RWPE2 (cell line): Measurements from ENCODE around the gene SCNN1B.

ENCODE experiments used
- ATAC-seq: fragments of 200-7000 bp; cut with Tn5 transposase; 3 replicates; pipeline ENCODE4 v1.9.1; 2021; ENCODE audit warnings: low read depth
- DNase-seq: peaks from one replicate; pipeline ENCODE4 v3.0.0-alpha.2; 2020; ENCODE audit warnings: low spot score
- H3K27ac ChIP-seq: fragments of 450-650 bp; 2 replicates; pipeline ENCODE4 v1.5.1; 2017; ENCODE audit warnings: mild to moderate bottlenecking; ENCODE audit not compliant: poor library complexity, severe bottlenecking
- H3K27me3 ChIP-seq: fragments of 250-450 bp; sonication (Bioruptor Pico); 2 replicates; pipeline ENCODE4 v1.5.1; 2021; ENCODE audit warnings: mild to moderate bottlenecking, moderate library complexity; ENCODE audit not compliant: insufficient read depth, poor library complexity, severe bottlenecking
- H3K36me3 ChIP-seq: fragments of 250-450 bp; sonication (Bioruptor Pico); 2 replicates; pipeline ENCODE4 v1.5.1; 2020; ENCODE audit warnings: low read depth, mild to moderate bottlenecking, moderate library complexity
- H3K4me1 ChIP-seq: fragments of 250-450 bp; sonication (Bioruptor Pico); 2 replicates; pipeline ENCODE4 v1.5.1; 2021; ENCODE audit warnings: mild to moderate bottlenecking, moderate library complexity; ENCODE audit not compliant: insufficient read depth, poor library complexity, severe bottlenecking
- H3K4me3 ChIP-seq: fragments of 250-450 bp; sonication (Bioruptor Pico); 2 replicates; pipeline ENCODE4 v1.5.1; 2021; ENCODE audit warnings: mild to moderate bottlenecking, moderate library complexity; ENCODE audit not compliant: severe bottlenecking
- H3K9me3 ChIP-seq: fragments of 250-450 bp; sonication (Bioruptor Pico); 2 replicates; pipeline ENCODE4 v1.5.1; 2021; ENCODE audit warnings: mild to moderate bottlenecking, moderate library complexity; ENCODE audit not compliant: severe bottlenecking
- CTCF ChIP-seq: fragments of 450-650 bp; IDR thresholded peaks from one replicate; pipeline ENCODE4 v1.5.1; 2017; ENCODE audit warnings: mild to moderate bottlenecking, moderate library complexity; ENCODE audit not compliant: poor library complexity, severe bottlenecking

Gene SCNN1B

GRCh38 chr16:23330583-23331249 is 28.6 kb downstream of the SCNN1B start:
- Histone ChIP-seq H3K4me1 (no peaks in the 10 kb centered on the region), H3K4me3 (no peak overlapping the region), H3K27me3 (no peaks in the 10 kb centered on the region), H3K27ac (no peak overlapping the region), H3K36me3 (no peaks in the 10 kb centered on the region), H3K9me3 (no peaks in the 10 kb centered on the region)
- DNase-seq, result no peak
- ATAC-seq, result no peak
- no peak for TF ChIP-seq CTCF

GRCh38 chr16:23333034-23333579 is 31.0 kb downstream of the SCNN1B start:
- TF ChIP-seq CTCF, result no peak
- no peak overlapping the region for H3K4me3 ChIP-seq
- DNase-seq (no peak), ATAC-seq (no peak)
- no peaks in the 10 kb centered on the region for H3K4me1 ChIP-seq
- no peaks in the 10 kb centered on the region for H3K9me3 ChIP-seq
- H3K36me3 ChIP-seq, result no peaks in the 10 kb centered on the region
- no peaks in the 10 kb centered on the region for H3K27me3 ChIP-seq
- H3K27ac ChIP-seq, result no peak overlapping the region

GRCh38 chr16:23333831-23334456 is 31.8 kb downstream of the SCNN1B start:
- H3K27ac ChIP-seq, result no peak overlapping the region
- no peaks in the 10 kb centered on the region for H3K27me3 ChIP-seq
- no peaks in the 10 kb centered on the region for H3K36me3 ChIP-seq
- no peak for DNase-seq
- no peak overlapping the region for H3K4me3 ChIP-seq
- no peak for TF ChIP-seq CTCF
- no peaks in the 10 kb centered on the region for H3K4me1 ChIP-seq
- no peak for ATAC-seq
- no peaks in the 10 kb centered on the region for H3K9me3 ChIP-seq

- no peaks in the 10 kb centered on the region for H3K4me1 ChIP-seq
- no peak overlapping the region for H3K27ac ChIP-seq
- ATAC-seq (no peak), DNase-seq (no peak)
- no peak overlapping the region for H3K4me3 ChIP-seq
- H3K36me3 ChIP-seq, result no peaks in the 10 kb centered on the region
- no peaks in the 10 kb centered on the region for H3K27me3 ChIP-seq
- no peak for TF ChIP-seq CTCF
- H3K9me3 ChIP-seq, result no peaks in the 10 kb centered on the region
Observed at GRCh38 chr16:23334457-23334853, 32.4 kb downstream of the SCNN1B start.

GRCh38 chr16:23334950-23335349 is 32.8 kb downstream of the SCNN1B start:
- no peaks in the 10 kb centered on the region for H3K36me3 ChIP-seq
- H3K9me3 ChIP-seq, result no peaks in the 10 kb centered on the region
- no peaks in the 10 kb centered on the region for H3K4me1 ChIP-seq
- H3K4me3 ChIP-seq, result no peak overlapping the region
- no peak overlapping the region for H3K27ac ChIP-seq
- no peak for ATAC-seq
- H3K27me3 ChIP-seq, result no peaks in the 10 kb centered on the region
- DNase-seq, result no peak
- no peak for TF ChIP-seq CTCF
